Cardiac muscle cell (in vitro differentiated cells and primary cell): ENCODE results near the gene CIBAR2. TPM values are rescaled to one million over a fixed set of nuclear protein-coding genes. Genes with fewer than 3 reads are reported as not detected.

Experiments used
- DNase-seq, 2 donors: peaks; one replicate each; pipeline versions ENCODE4 v3.0.0 to v3.0.0-alpha.2; 2010 to 2017; ENCODE audit warnings: low read depth in 1 of 2, low spot score in 1 of 2
- H3K27ac ChIP-seq: fragments of 200-600 bp; sonication (generic); 2 replicates; pipeline ENCODE4 v1.5.1; 2016
- H3K27me3 ChIP-seq: fragments of 200-600 bp; sonication (generic); 2 replicates; pipeline ENCODE4 v1.6.0; 2016; ENCODE audit warnings: control low read depth
- H3K36me3 ChIP-seq: fragments of 200-600 bp; sonication (generic); 2 replicates; pipeline ENCODE4 v1.5.1; 2016; ENCODE audit warnings: control low read depth
- H3K4me1 ChIP-seq: fragments of 200-600 bp; sonication (generic); 2 replicates; pipeline ENCODE4 v1.8.1; 2017; ENCODE audit warnings: low read depth, mild to moderate bottlenecking, mixed run types
- H3K4me3 ChIP-seq: fragments of 200-600 bp; sonication (generic); 2 replicates; pipeline ENCODE4 v1.5.1; 2016; ENCODE audit warnings: mild to moderate bottlenecking
- H3K9me3 ChIP-seq: fragments of 200-600 bp; sonication (generic); 2 replicates; pipeline ENCODE4 v1.5.1; 2017; ENCODE audit warnings: low read depth, mild to moderate bottlenecking, control low read depth
- polyA plus RNA-seq: library from polyadenylated mRNA; unstranded; fragments of >200 nt; fragmentation: Nextera tagmentation; extraction: Ambion mirVana; gene quantifications from 2 replicates; pipeline ENCODE4 v1.2.1, GENCODE V29; 2016
- total RNA-seq: library from RNA; depleted of rRNA; stranded (reverse); fragments of >200 nt; gene quantifications from 2 replicates; pipeline ENCODE4 v1.2.3, GENCODE V29; 2016
- TF ChIP-seq, protein P1 (sequence below): IDR thresholded peaks from 2 replicates; pipeline ENCODE4 v1.5.1; 2012; ENCODE audit warnings: low read depth, mild to moderate bottlenecking, low read length

The CIBAR2 gene
- total and polyA plus RNA-seq, 2 experiments from 2014 or later, result not detected

DNA sequence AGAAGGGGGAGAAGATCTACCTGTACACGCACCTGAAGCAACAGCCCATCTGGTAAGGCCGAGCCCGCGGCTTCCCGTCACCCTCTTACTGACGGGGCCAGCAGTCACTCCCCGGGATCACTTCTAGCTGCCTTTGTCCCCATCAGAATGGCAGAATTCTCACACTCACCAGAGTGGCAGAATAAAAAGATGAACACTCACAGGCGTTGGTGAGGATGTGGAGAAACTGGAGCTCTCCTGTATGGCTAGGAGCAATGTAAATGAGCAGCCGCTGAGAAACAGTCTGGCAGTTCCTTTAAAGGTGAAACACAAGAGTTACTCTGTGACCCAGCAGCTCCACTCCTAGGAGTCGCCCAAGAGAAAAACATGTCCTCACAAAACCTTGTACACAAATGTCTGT is 33.3 kb downstream of the CIBAR2 start:
- H3K36me3 ChIP-seq, result no peaks in the 10 kb centered on the region
- no peaks in the 10 kb centered on the region for H3K27me3 ChIP-seq
- no peaks in the 10 kb centered on the region for H3K9me3 ChIP-seq
- DNase-seq, result no peak
- H3K27ac ChIP-seq, result no peak overlapping the region
- H3K4me3 ChIP-seq, result no peak overlapping the region
- H3K4me1 ChIP-seq, result peaks cover 24% of the 10 kb centered on the region
- TF ChIP-seq, protein P1, sequence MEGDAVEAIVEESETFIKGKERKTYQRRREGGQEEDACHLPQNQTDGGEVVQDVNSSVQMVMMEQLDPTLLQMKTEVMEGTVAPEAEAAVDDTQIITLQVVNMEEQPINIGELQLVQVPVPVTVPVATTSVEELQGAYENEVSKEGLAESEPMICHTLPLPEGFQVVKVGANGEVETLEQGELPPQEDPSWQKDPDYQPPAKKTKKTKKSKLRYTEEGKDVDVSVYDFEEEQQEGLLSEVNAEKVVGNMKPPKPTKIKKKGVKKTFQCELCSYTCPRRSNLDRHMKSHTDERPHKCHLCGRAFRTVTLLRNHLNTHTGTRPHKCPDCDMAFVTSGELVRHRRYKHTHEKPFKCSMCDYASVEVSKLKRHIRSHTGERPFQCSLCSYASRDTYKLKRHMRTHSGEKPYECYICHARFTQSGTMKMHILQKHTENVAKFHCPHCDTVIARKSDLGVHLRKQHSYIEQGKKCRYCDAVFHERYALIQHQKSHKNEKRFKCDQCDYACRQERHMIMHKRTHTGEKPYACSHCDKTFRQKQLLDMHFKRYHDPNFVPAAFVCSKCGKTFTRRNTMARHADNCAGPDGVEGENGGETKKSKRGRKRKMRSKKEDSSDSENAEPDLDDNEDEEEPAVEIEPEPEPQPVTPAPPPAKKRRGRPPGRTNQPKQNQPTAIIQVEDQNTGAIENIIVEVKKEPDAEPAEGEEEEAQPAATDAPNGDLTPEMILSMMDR, result no peak

DNA sequence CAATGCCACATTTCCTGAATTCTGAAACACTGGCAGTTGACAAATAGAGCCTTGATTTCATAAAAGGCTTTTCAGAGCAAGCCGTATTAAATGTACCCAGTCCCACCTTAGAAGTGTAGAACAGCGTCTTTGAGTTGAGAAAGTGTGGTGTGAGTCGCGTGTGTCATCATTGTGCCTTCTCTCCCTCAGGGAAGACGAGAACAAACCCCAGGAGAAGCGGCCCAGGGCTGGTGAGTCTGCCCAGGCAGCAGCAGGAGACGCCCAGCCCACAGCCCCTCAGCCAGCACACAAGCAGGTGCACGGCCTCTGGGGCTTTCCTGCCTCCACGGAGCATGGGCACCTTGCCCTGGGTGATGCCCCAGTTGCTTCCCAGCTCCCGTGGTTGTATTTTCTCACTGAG is 34.0 kb downstream of the CIBAR2 start:
- Histone ChIP-seq H3K27ac (no peak overlapping the region), H3K27me3 (no peaks in the 10 kb centered on the region), H3K4me3 (no peak overlapping the region), H3K9me3 (no peaks in the 10 kb centered on the region), H3K36me3 (no peaks in the 10 kb centered on the region), H3K4me1 (peaks cover 17% of the 10 kb centered on the region)
- DNase-seq, result no peak
- TF ChIP-seq, protein P1, result no peak

DNA sequence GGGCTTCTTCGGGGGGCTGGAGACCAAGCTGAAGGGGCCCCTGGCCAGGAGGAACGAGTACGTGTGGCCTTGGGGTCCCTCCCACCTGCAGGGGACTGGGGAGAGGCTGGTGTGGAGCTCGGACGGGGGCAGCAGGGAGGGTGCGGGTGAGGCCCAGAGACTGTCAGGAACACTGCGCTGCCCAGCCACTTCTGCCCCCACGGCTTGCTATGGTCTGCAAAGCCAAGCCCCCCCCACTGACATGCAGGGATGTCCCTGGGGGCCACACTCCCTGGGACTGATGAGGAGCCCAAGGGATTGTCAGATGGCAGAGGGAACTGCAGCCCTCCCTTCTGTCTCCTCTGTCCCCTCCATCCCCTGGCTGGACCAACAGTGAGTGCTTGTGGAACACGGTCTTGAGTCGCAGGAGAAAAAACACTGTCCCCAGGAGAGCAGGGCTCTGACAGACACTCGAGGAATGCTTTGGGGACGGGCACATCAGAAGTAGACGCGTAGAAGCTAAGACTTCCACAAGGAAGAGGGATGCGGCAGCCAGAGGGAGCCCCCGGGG is 34.6 kb downstream of the CIBAR2 start:
- Histone ChIP-seq H3K36me3 (no peaks in the 10 kb centered on the region), H3K9me3 (no peaks in the 10 kb centered on the region), H3K4me1 (peaks cover 11% of the 10 kb centered on the region), H3K27ac (no peak overlapping the region), H3K27me3 (no peaks in the 10 kb centered on the region), H3K4me3 (no peak overlapping the region)
- TF ChIP-seq, protein P1, result no peak
- DNase-seq, result no peak

DNA sequence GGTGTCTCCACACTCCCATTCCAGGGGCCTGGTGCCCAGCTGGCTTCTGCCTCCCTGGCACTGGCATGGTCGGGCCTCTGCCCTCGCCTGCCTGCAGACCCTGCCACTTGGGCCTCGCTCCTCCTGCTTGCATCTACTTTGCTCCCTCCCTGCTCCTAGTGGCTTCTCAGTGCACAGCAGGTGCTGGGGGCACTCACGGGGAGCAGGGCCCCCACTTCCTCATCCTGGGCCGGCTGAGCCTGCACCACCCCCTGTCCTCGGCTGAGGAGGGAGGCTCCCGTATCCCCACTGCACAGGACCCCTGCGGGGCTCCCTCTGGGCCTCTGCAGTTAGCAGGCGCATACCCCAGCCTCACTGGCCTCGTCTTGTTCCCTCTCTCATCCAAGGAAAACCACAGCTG is 35.2 kb downstream of the CIBAR2 start:
- H3K4me3 ChIP-seq, result no peak overlapping the region
- no peak for DNase-seq
- H3K27ac ChIP-seq, result no peak overlapping the region
- TF ChIP-seq, protein P1, result no peak
- H3K36me3 ChIP-seq, result no peaks in the 10 kb centered on the region
- H3K4me1 ChIP-seq, result peaks cover 7% of the 10 kb centered on the region
- H3K27me3 ChIP-seq, result no peaks in the 10 kb centered on the region
- H3K9me3 ChIP-seq, result no peaks in the 10 kb centered on the region

DNA sequence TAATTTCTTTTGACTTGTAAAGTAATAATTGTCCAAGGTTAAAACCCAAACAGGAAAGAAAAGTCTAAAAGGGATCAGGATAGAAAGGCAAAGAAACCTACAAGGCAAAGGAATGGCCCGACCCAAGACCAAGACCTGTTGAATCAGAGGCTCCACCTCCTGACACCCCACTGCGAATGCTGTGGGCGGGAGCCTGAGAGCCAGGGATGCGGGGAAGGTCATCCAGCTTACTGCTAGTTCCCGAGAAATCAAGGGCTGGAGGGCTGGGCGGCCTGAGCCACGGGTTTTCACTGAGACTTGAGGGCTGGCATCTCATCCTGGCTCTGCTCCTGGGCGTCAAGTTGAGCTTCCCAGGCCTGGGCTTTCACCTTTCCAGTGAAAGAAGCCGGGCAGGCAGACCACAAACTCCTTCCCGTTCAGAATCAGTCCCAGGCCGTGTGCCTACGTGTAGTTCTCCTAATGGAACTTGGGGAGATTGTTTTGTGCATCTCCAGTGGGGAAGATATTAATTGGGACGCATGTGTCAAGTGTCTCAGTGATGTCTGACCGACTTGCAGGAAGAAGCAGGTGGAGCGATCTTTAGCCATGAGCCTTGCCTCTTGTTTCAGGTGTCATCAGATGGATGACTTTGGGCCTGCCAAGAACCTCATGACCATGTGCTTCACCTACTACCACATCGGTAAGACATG is 36.9 kb downstream of the CIBAR2 start:
- DNase-seq, result no peak
- no peaks in the 10 kb centered on the region for H3K4me1 ChIP-seq
- no peak overlapping the region for H3K4me3 ChIP-seq

More for the DNA sequence above, 36.9 kb downstream of the CIBAR2 start:
- TF ChIP-seq, protein P1, result no peak
- no peaks in the 10 kb centered on the region for H3K9me3 ChIP-seq
- H3K36me3 ChIP-seq, result no peaks in the 10 kb centered on the region
- no peak overlapping the region for H3K27ac ChIP-seq
- no peaks in the 10 kb centered on the region for H3K27me3 ChIP-seq
